GM23248 (cell line): ENCODE measurements around the gene MKLN1.

Experiments
- EZH2 ChIP-seq: fragments of 200-600 bp; sonication (generic); IDR thresholded peaks from 2 replicates; pipeline ENCODE4 v1.6.1; 2018; ENCODE audit warnings: antibody characterized with exemption, mild to moderate bottlenecking; ENCODE audit not compliant: insufficient read depth, poor library complexity, severe bottlenecking
- EZH2phosphoT487 ChIP-seq: fragments of 200-600 bp; sonication (generic); IDR thresholded peaks from 2 replicates; pipeline ENCODE4 v1.6.1; 2018; ENCODE audit warnings: antibody characterized with exemption, moderate library complexity, mild to moderate bottlenecking, low read depth; ENCODE audit not compliant: insufficient read depth

GRCh38 chr7:131509781-131510180, 182.1 kb downstream of the MKLN1 start:
- TF ChIP-seq EZH2: no peak
- TF ChIP-seq EZH2phosphoT487: no peak
